HepG2 (cell line): Measurements from ENCODE around the gene COL27A1. TPM values are rescaled to one million over a fixed set of nuclear protein-coding genes. Genes with fewer than 3 reads are reported as not detected.
A peak's percentile ranks its signal among the peaks of the same experiment; 100 is the strongest.

Source experiments
- ATAC-seq: fragments of 200-7000 bp; cut with Tn5 transposase; 3 replicates; pipeline ENCODE4 v1.9.1; 2020; ENCODE audit warnings: mild to moderate bottlenecking, moderate library complexity
- BruUV-seq: library from RNA; stranded (reverse); fragments of 400-500 nt; replicated peaks from 2 replicates; lab custom pipeline; 2021; lab: Mats Ljungman, UMichigan
- CTCF ChIA-PET: fragments of 300-600 bp; formaldehyde crosslinking; extraction: SDS; loops from one replicate; lab custom pipeline; 2021; ENCODE audit warnings: low total read pairs, inconsistent platforms, low intra/inter-chr PET ratio; lab: Yijun Ruan, JAX
- POLR2A ChIA-PET: fragments of 350-600 bp; sonication (Branson Sonifier 250); formaldehyde crosslinking; loops from one replicate; lab custom pipeline; 2020; ENCODE audit warnings: antibody characterized with exemption, inconsistent platforms; lab: Yijun Ruan, JAX
- DNase-seq: peaks from one replicate; pipeline ENCODE4 v3.0.0-alpha.2; 2015; ENCODE audit warnings: low spot score
- FAIRE-seq: peaks from 3 replicates; lab custom pipeline; 2011; peaks lifted over from hg19 to GRCh38; lab: Jason Lieb, UNC
- H2AFZ ChIP-seq: one replicate; pipeline ENCODE4 v1.6.1; 2011; ENCODE audit warnings: low read length, inconsistent platforms
- H3K27ac ChIP-seq: fragments of 300-600 bp; 3 replicates; pipeline ENCODE4 v1.8.0; 2011; ENCODE audit warnings: mixed run types, mild to moderate bottlenecking, mixed read lengths, low read length, inconsistent platforms; ENCODE audit not compliant: insufficient read depth; ENCODE audit errors: extremely low read length
- H3K27me3 ChIP-seq, 2 experiments: fragments of 200-600 bp in 1 of 2; 2 replicates in 1 of 2; 3 replicates in 1 of 2; pipeline versions ENCODE4 v1.6.0 to v1.8.0; 2011; ENCODE audit warnings: low read length in 2 of 2, mild to moderate bottlenecking in 2 of 2, moderate library complexity in 2 of 2, inconsistent platforms in 1 of 2; ENCODE audit not compliant: insufficient read depth in 2 of 2, control insufficient read depth in 1 of 2
- H3K36me3 ChIP-seq, 2 experiments: fragments of 200-600 bp in 1 of 2; replicated peaks in 1 of 2; 2 replicates in 1 of 2; 3 replicates in 1 of 2; pipeline versions ENCODE4 v1.5.1 to v1.8.0; 2011; ENCODE audit warnings: low read length in 2 of 2, inconsistent platforms in 1 of 2; ENCODE audit not compliant: insufficient read depth in 2 of 2, control insufficient read depth in 1 of 2
- H3K4me1 ChIP-seq: 2 replicates; pipeline ENCODE4 v1.5.1; 2012; ENCODE audit warnings: low read length, inconsistent platforms; ENCODE audit not compliant: insufficient read depth
- H3K4me2 ChIP-seq: 2 replicates; pipeline ENCODE4 v1.6.0; 2011; ENCODE audit warnings: low read depth, low read length, inconsistent platforms
- H3K4me3 ChIP-seq, 3 experiments: fragments of 200-600 bp in 1 of 3; sonication (generic), shearing (Covaris generic) in 1 of 3; replicated peaks in 1 of 3; 2 replicates each; pipeline ENCODE4 v1.5.1; 2011 to 2016; ENCODE audit warnings: low read length in 3 of 3, inconsistent platforms in 2 of 3, low read depth in 2 of 3, mild to moderate bottlenecking in 2 of 3, control low read depth in 1 of 3, mixed read lengths in 1 of 3; ENCODE audit not compliant: insufficient read depth in 1 of 3
- H3K79me2 ChIP-seq: one replicate; pipeline ENCODE4 v1.6.1; 2011; ENCODE audit warnings: low read length, inconsistent platforms; ENCODE audit not compliant: insufficient read depth
- H3K9ac ChIP-seq: 2 replicates; pipeline ENCODE4 v1.6.0; 2011; ENCODE audit warnings: mild to moderate bottlenecking, low read depth, low read length, inconsistent platforms; ENCODE audit not compliant: insufficient read depth
- H3K9me3 ChIP-seq: 2 replicates; pipeline ENCODE4 v1.5.1; 2012; ENCODE audit warnings: mild to moderate bottlenecking, low read length
- H4K20me1 ChIP-seq: 2 replicates; pipeline ENCODE4 v1.6.0; 2011; ENCODE audit warnings: inconsistent platforms, mild to moderate bottlenecking, low read length, moderate library complexity; ENCODE audit not compliant: insufficient read depth
- CCDC6 ChIP-seq: sonication (generic); formaldehyde crosslinking; IDR thresholded peaks from 2 replicates; pipeline ENCODE4 v1.8.1; 2022; ENCODE audit warnings: mild to moderate bottlenecking, missing genetic modification reagents, moderate library complexity
- MEIS2 ChIP-seq: sonication (generic); formaldehyde crosslinking; IDR thresholded peaks from 2 replicates; pipeline ENCODE4 v1.9.0; 2021; ENCODE audit warnings: mild to moderate bottlenecking, missing genetic modification reagents
- SP4 ChIP-seq: sonication (generic); formaldehyde crosslinking; IDR thresholded peaks from 2 replicates; pipeline ENCODE4 v1.8.1; 2023; ENCODE audit warnings: mild to moderate bottlenecking, missing genetic modification reagents
- ZKSCAN8 ChIP-seq: IDR thresholded peaks from 2 replicates; pipeline ENCODE4 v1.6.1; 2016; ENCODE audit warnings: borderline replicate concordance, missing genetic modification reagents, missing compliant biosample characterization
- ZNF251 ChIP-seq: sonication (generic); formaldehyde crosslinking; IDR thresholded peaks from 2 replicates; pipeline ENCODE4 v1.9.0; 2021; ENCODE audit warnings: mild to moderate bottlenecking, missing genetic modification reagents
- ZNF790 ChIP-seq: sonication (generic); formaldehyde crosslinking; IDR thresholded peaks from 2 replicates; pipeline ENCODE4 v1.8.0; 2022; ENCODE audit warnings: missing genetic modification reagents, mild to moderate bottlenecking, borderline replicate concordance
- WGBS: methylation state at CpG from one replicate; pipeline ENCODE4 v1.1.6; 2017; ENCODE audit warnings: low lambda C conversion rate; 5-methylcytosine and 5-hydroxymethylcytosine counted together
- in situ Hi-C: cut with HindIII; loops from 2 replicates; pipeline ENCODE4 v1.10.0; 2017; ENCODE audit warnings: low pct_unique_long_range_greater_than_20kb; ENCODE audit not compliant: extremely low pct_ligation_motif_present
- intact Hi-C: fragments of 100-400 bp; cut with micrococcal nuclease; formaldehyde crosslinking; loops from one replicate; pipeline ENCODE4 v1.10.0; 2022; ENCODE audit not compliant: unreplicated experiment
- microRNA counts: library from miRNA; unstranded; fragments of <30 nt; microRNA quantifications from one replicate; lab custom pipeline; 2015
- microRNA-seq: library from miRNA; unstranded; fragments of <30 nt; microRNA quantifications from one replicate; pipeline ENCODE4, GENCODE V29; 2020
- polyA plus RNA-seq, 8 experiments: library from polyadenylated mRNA; depleted of rRNA in 3 of 8; stranded (reverse) in 7 of 8; unstranded in 1 of 8; fragments of >200 nt; fragmentation: Illumina TruSeq in 4 of 8; extraction: Trizol in 4 of 8; gene quantifications; 2 replicates each; pipeline versions ENCODE4 v1.2.1 to v1.2.3, GENCODE V29; 2011 to 2016; ENCODE audit warnings: low read depth in 4 of 8, missing spikeins in 1 of 8, mixed read lengths in 1 of 8; ENCODE audit not compliant: insufficient read depth in 1 of 8
- small RNA-seq, 3 experiments: library from RNA; depleted of rRNA; stranded (forward); fragments of <200 nt; gene quantifications; one replicate each; pipeline ENCODE3, GENCODE V24; 2012; ENCODE audit warnings: low read depth in 2 of 3, low replicate concordance in 1 of 3; ENCODE audit not compliant: insufficient read length in 3 of 3, insufficient read depth in 2 of 3
- total RNA-seq, 5 experiments: library from RNA; depleted of rRNA; stranded (reverse); fragments of >200 nt; fragmentation: Illumina TruSeq; extraction: Trizol; gene quantifications; 2 replicates each; pipeline ENCODE4 v1.2.3, GENCODE V29; 2016; ENCODE audit warnings: low read depth in 1 of 5
- TF ChIP-seq, protein P1 (sequence below): sonication (generic); formaldehyde crosslinking; IDR thresholded peaks from 2 replicates; pipeline ENCODE4 v1.4.0; 2020; ENCODE audit warnings: mild to moderate bottlenecking, missing genetic modification reagents
- TF ChIP-seq, protein P2 (sequence below): sonication (generic); formaldehyde crosslinking; IDR thresholded peaks from 2 replicates; pipeline ENCODE4 v1.5.0; 2020; ENCODE audit warnings: missing genetic modification reagents

COL27A1 gene
- total and polyA plus RNA-seq, 2 of the 13 experiments (the other 11 are each of a cell fraction or from before 2014, with no cell fraction given), result 71.3 to 89.1 TPM

DNA sequence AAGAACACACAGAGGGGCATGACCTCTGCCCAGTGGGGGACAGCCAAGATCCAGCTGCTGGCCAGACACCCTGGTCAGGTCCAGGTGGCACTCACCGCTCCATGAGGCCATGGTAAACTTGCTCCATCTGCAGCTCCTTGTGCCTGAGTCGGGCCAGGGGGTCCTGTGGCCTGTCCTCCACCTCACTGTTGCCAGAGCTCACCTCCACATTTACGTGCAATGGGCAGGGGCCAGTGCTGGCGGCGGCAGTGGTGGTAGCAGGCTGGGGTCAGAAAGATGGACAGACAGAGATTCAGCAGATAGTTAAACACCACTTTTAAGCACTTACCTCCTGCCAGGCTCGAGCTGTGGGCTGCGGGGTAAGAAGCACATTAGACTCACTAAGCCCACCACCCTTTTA lies 204.5 kb downstream of the COL27A1 start (continued):
- TF ChIP-seq, protein P1, sequence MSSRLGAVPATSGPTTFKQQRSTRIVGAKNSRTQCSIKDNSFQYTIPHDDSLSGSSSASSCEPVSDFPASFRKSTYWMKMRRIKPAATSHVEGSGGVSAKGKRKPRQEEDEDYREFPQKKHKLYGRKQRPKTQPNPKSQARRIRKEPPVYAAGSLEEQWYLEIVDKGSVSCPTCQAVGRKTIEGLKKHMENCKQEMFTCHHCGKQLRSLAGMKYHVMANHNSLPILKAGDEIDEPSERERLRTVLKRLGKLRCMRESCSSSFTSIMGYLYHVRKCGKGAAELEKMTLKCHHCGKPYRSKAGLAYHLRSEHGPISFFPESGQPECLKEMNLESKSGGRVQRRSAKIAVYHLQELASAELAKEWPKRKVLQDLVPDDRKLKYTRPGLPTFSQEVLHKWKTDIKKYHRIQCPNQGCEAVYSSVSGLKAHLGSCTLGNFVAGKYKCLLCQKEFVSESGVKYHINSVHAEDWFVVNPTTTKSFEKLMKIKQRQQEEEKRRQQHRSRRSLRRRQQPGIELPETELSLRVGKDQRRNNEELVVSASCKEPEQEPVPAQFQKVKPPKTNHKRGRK (CRISPR knock-in tag), result no peak
- TF ChIP-seq, protein P2, sequence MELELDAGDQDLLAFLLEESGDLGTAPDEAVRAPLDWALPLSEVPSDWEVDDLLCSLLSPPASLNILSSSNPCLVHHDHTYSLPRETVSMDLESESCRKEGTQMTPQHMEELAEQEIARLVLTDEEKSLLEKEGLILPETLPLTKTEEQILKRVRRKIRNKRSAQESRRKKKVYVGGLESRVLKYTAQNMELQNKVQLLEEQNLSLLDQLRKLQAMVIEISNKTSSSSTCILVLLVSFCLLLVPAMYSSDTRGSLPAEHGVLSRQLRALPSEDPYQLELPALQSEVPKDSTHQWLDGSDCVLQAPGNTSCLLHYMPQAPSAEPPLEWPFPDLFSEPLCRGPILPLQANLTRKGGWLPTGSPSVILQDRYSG (CRISPR knock-in tag), result no peak
- TF ChIP-seq MEIS2 (CRISPR knock-in tag), result no peak

DNA sequence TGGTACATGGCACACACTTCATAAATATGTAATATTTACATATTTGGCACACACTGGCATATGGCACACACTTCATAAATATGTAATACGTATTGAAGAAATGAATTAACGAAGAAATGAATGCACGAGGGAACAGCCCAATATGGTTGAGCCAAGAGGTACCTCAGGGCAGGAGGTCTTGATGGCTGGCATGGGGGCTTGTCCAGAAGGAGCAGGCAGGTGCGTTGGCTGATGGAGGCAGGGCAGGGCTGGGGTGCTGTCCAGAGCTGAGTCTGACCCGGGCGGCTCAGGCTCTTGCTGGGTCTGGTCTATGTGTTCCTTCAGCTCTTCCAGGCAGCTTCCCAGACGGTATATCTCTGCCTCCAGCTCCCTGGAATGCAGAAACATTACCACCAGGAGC lies 206.2 kb downstream of the COL27A1 start:
- WGBS, result 93% methylated on average over 4 of the region's 7 CpGs
- Histone ChIP-seq H3K36me3 (peaks cover 0 to 37% of the 10 kb centered on the region in 2 experiments; a peak in 3 of 5 replicates), H3K9me3 (no peaks in the 10 kb centered on the region), H3K79me2 (no peaks in the 10 kb centered on the region), H4K20me1 (no peaks in the 10 kb centered on the region), H3K4me2 (no peak overlapping the region), H2AFZ (no peak overlapping the region), H3K27me3 (no peaks in the 10 kb centered on the region), H3K9ac (no peak overlapping the region), H3K4me3 (no peak overlapping the region), H3K27ac (no peak overlapping the region), H3K4me1 (peaks cover 14% of the 10 kb centered on the region)
- intact Hi-C loops (no loop called here), in situ Hi-C loops (no loop called here)
- no peak for FAIRE-seq
- no TSS peak for BruUV-seq
- no peak for ATAC-seq
- CTCF ChIA-PET, result no interaction called here
- POLR2A ChIA-PET, result no interaction called here
- TF ChIP-seq ZNF251 (CRISPR knock-in tag) (no peak), ZNF790 (no peak), SP4 (CRISPR knock-in tag) (no peak), ZKSCAN8 (CRISPR knock-in tag) (no peak), CCDC6 (CRISPR knock-in tag) (no peak)
- no peak for DNase-seq

MicroRNAs within 50 kb of the gene (microRNA counts, 767-probe panel; counts per million panel counts)
- microRNA hsa-miR-455-3p (lab: Ali Mortazavi, UCI) (not detected), microRNA hsa-miR-455-5p (lab: Ali Mortazavi, UCI) (not detected)

Small RNA genes lying within 50 kb of the gene (microRNA-seq; reads per million reads assigned to microRNA genes)
- gene MIR455, result 5,407 reads per million, percentile 98 among the genes with 10 or more reads in this experiment

Small RNA genes lying within 50 kb of the gene (small RNA-seq; reads per million reads assigned to genes)
- gene MIR455, result 131 to 18,936 (median 3,593) reads per million in 3 experiments

Other genes starting within 250 kb of the COL27A1 start
- gene AMBP, start 77.2 kb upstream of the COL27A1 start, total RNA-seq (2016; rRNA removed; fragmentation: Illumina TruSeq; extraction: Trizol), result 612 and 1,510 TPM in 2 replicates
- gene AMBP, start 77.2 kb upstream of the COL27A1 start, polyA plus RNA-seq (2011; rRNA removed), result 2,580 and 3,919 TPM in 2 replicates
- 0.81 and 1.8 TPM in 2 replicates for gene KIF12, start 56.2 kb upstream of the COL27A1 start, total RNA-seq (2016; rRNA removed; fragmentation: Illumina TruSeq; extraction: Trizol)
- gene KIF12, start 56.2 kb upstream of the COL27A1 start, polyA plus RNA-seq (2011; rRNA removed), result 12.5 and 14.8 TPM in 2 replicates
- gene ORM1, start 167.6 kb downstream of the COL27A1 start, total RNA-seq (2016; rRNA removed; fragmentation: Illumina TruSeq; extraction: Trizol), result 327 and 699 TPM in 2 replicates
- gene ORM1, start 167.6 kb downstream of the COL27A1 start, polyA plus RNA-seq (2011; rRNA removed), result 1,180 and 1,355 TPM in 2 replicates
- gene ORM2, start 174.3 kb downstream of the COL27A1 start, total RNA-seq (2016; rRNA removed; fragmentation: Illumina TruSeq; extraction: Trizol), result 283 and 565 TPM in 2 replicates
- 824 and 855 TPM in 2 replicates for gene ORM2, start 174.3 kb downstream of the COL27A1 start, polyA plus RNA-seq (2011; rRNA removed)
- gene AKNA, start 232.4 kb downstream of the COL27A1 start, total RNA-seq (2016; rRNA removed; fragmentation: Illumina TruSeq; extraction: Trizol), result 2.5 and 3.1 TPM in 2 replicates
- 3.0 and 4.8 TPM in 2 replicates for gene AKNA, start 232.4 kb downstream of the COL27A1 start, polyA plus RNA-seq (2011; rRNA removed)